K562 (cell line): ENCODE measurements around the gene DGKB.

Source experiments
- CTCF ChIP-seq, 3 experiments: IDR thresholded peaks in 2 of 3; conservative IDR thresholded peaks in 1 of 3; 2 replicates each; pipeline ENCODE4 v1.5.1; 2011 to 2012; ENCODE audit warnings: low read length in 3 of 3, mild to moderate bottlenecking in 3 of 3, control low read depth in 2 of 3, improper control_type of control experiment in 1 of 3, inconsistent platforms in 1 of 3, low read depth in 1 of 3, mixed read lengths in 1 of 3, moderate library complexity in 1 of 3; ENCODE audit not compliant: insufficient read depth in 2 of 3
- CUX1 ChIP-seq: fragments of 200-800 bp; sonication (Bioruptor generic); IDR thresholded peaks from 2 replicates; pipeline ENCODE4 v1.6.1; 2016; ENCODE audit warnings: missing genetic modification characterization, missing compliant biosample characterization
- E2F4 ChIP-seq: sonication (generic); formaldehyde crosslinking; IDR thresholded peaks from 2 replicates; pipeline ENCODE4 v1.8.0; 2022; ENCODE audit warnings: mild to moderate bottlenecking, low read depth, missing genetic modification reagents
- EZH2 ChIP-seq: IDR thresholded peaks from 2 replicates; pipeline ENCODE4 v1.6.1; 2012; ENCODE audit warnings: low read depth, mild to moderate bottlenecking, inconsistent platforms, low read length, borderline replicate concordance
- HCFC1 ChIP-seq: IDR thresholded peaks from 2 replicates; pipeline ENCODE4 v1.6.1; 2012; ENCODE audit warnings: low read depth, low read length, improper control_type of control experiment
- MLX ChIP-seq, 2 experiments: fragments of 450-650 bp in 1 of 2; sonication (generic) in 1 of 2; formaldehyde crosslinking; conservative IDR thresholded peaks; 2 replicates each; pipeline versions ENCODE4 v1.4.0 to v1.8.1; 2020 to 2022; ENCODE audit warnings: mild to moderate bottlenecking in 1 of 2, missing genetic modification reagents in 1 of 2
- POLR2AphosphoS5 ChIP-seq: IDR thresholded peaks from 2 replicates; pipeline ENCODE4 v1.6.1; 2011; ENCODE audit warnings: mild to moderate bottlenecking, low read depth, low read length, moderate library complexity; ENCODE audit not compliant: control insufficient read depth, insufficient read depth
- POLR3G ChIP-seq: IDR thresholded peaks from 2 replicates; pipeline ENCODE4 v1.6.1; 2011; ENCODE audit not compliant: insufficient read length, insufficient replicate concordance; ENCODE audit errors: extremely low read depth
- RB1 ChIP-seq: fragments of 450-650 bp; IDR thresholded peaks from 2 replicates; pipeline ENCODE4 v1.6.1; 2017; ENCODE audit warnings: low read depth, mild to moderate bottlenecking
- TEAD2 ChIP-seq: fragments of 450-650 bp; IDR thresholded peaks from 2 replicates; pipeline ENCODE4 v1.6.1; 2016; ENCODE audit warnings: missing genetic modification characterization, control low read depth, missing compliant biosample characterization
- ZNF239 ChIP-seq: fragments of 250-450 bp; sonication (Bioruptor Pico); IDR thresholded peaks from 2 replicates; pipeline ENCODE4 v1.4.0; 2020; ENCODE audit warnings: mild to moderate bottlenecking

GRCh38 chr7:14381936-14382335 is 520.6 kb downstream of the DGKB start:
- no peak for TF ChIP-seq TEAD2 (tag)
- TF ChIP-seq ZNF239: no peak
- no peak for TF ChIP-seq HCFC1
- no peak for TF ChIP-seq EZH2
- no peak for TF ChIP-seq POLR3G
- no peak for TF ChIP-seq MLX (CRISPR knock-in tag; conservative IDR thresholded peaks at IDR 0.05)
- no peak for TF ChIP-seq CTCF (IDR thresholded peaks at IDR 0.05 in 2 of 3, conservative IDR thresholded peaks at IDR 0.05 in 1 of 3; ENCODE audit: insufficient read depth in 2 of 3, low read depth in 1 of 3, low read length in 3 of 3)
- TF ChIP-seq CUX1 (CRISPR knock-in tag): no peak
- TF ChIP-seq POLR2AphosphoS5: no peak
- no peak for TF ChIP-seq E2F4 (CRISPR knock-in tag)
- TF ChIP-seq RB1: no peak
